GM18505 (cell line): ENCODE measurements around the gene BACE1.
"Not testable (repeated sequence)": the region's sequence is repeated elsewhere in the genome, so short reads cannot be mapped to it uniquely, and the experiment has no call there.

Experiments used
- ATAC-seq: cut with Tn5 transposase; IDR thresholded peaks from one replicate; pipeline ENCODE4 v1.9.1; 2021; ENCODE audit not compliant: unreplicated experiment
- POLR2A ChIP-seq: IDR thresholded peaks from 4 replicates; pipeline ENCODE4 v1.6.1; 2011; ENCODE audit warnings: borderline replicate concordance; ENCODE audit not compliant: insufficient read depth, insufficient read length; ENCODE audit errors: extremely low read depth

BACE1 gene

GRCh38 chr11:117316197-117316961, at the start of gene BACE1:
Gene BACE1 (minus strand): TSS chr11:117316256. CDS start chr11:117315795, 461 bp downstream.
- no peak for ATAC-seq
- no peak for TF ChIP-seq POLR2A

- TF ChIP-seq POLR2A = no peak
- ATAC-seq = no peak
Measured at GRCh38 chr11:117361432-117361831, 45.4 kb upstream of the BACE1 start.

GRCh38 chr11:117356126-117356890, 40.3 kb upstream of the BACE1 start:
- no peak for TF ChIP-seq POLR2A
- no peak for ATAC-seq

GRCh38 chr11:117354550-117354949, 38.5 kb upstream of the BACE1 start:
- TF ChIP-seq POLR2A = no peak
- no peak for ATAC-seq

GRCh38 chr11:117345039-117345438, 29.0 kb upstream of the BACE1 start:
- no peak for ATAC-seq
- TF ChIP-seq POLR2A = no peak

GRCh38 chr11:117337076-117337475, 21.0 kb upstream of the BACE1 start:
- ATAC-seq = no peak
- no peak for TF ChIP-seq POLR2A

- no peak for TF ChIP-seq POLR2A
- ATAC-seq = no peak
Measured at GRCh38 chr11:117335399-117335798, 19.3 kb upstream of the BACE1 start.

- TF ChIP-seq POLR2A = no peak
Measured at GRCh38 chr11:117334896-117335295, 18.8 kb upstream of the BACE1 start.

GRCh38 chr11:117333917-117334316, 17.9 kb upstream of the BACE1 start:
- no peak for ATAC-seq
- TF ChIP-seq POLR2A = no peak

More at GRCh38 chr11:117334896-117335295, 18.8 kb upstream of the BACE1 start:
- ATAC-seq = no peak

GRCh38 chr11:117332843-117333242, 16.8 kb upstream of the BACE1 start:
- no peak for TF ChIP-seq POLR2A
- no peak for ATAC-seq

- TF ChIP-seq POLR2A = no peak
- ATAC-seq = peak; percentile 8
Measured at GRCh38 chr11:117328375-117329010, 12.4 kb upstream of the BACE1 start.

- peak; percentile 91 for ATAC-seq
- TF ChIP-seq POLR2A = peak; percentile 89
Measured at GRCh38 chr11:117327567-117328374, 11.7 kb upstream of the BACE1 start, which contains the start of gene CEP164. Gene CEP164 (plus strand): TSS chr11:117327854. CDS start chr11:117338587, 10,733 bp downstream.

- ATAC-seq = not testable (repeated sequence)
Measured at GRCh38 chr11:117327255-117327566, 11.2 kb upstream of the BACE1 start.
